ENCODE data around the gene FANCM. TPM values are rescaled to one million over a fixed set of nuclear protein-coding genes. Genes with fewer than 3 reads are reported as not detected.
"Not testable (repeated sequence)": the region's sequence is repeated elsewhere in the genome, so short reads cannot be mapped to it uniquely, and the experiment has no call there.

The FANCM gene
- total RNA-seq, 2 donors from 2014 or later = 11.9 to 13.5 TPM

GRCh38 chr14:45140661-45141187, 5.0 kb downstream of the FANCM start:
- DNase-seq (ENCODE audit: low spot score) = no peak
- H3K27me3 ChIP-seq (replicated peaks; ENCODE audit: insufficient read depth) = no peaks in the 10 kb centered on the region
- intact Hi-C loops (cut with DNase I) = no loop called here
- no peak for TF ChIP-seq POLR2A (IDR thresholded peaks at IDR 0.05)
- H3K27ac ChIP-seq = no peak overlapping the region
- no peaks in the 10 kb centered on the region for H3K36me3 ChIP-seq
- H3K4me3 ChIP-seq = no peak overlapping the region
- no peaks in the 10 kb centered on the region for H3K4me1 ChIP-seq (replicated peaks)
- H3K9me3 ChIP-seq = no peaks in the 10 kb centered on the region
- WGBS = 98% methylated on average over 6 of the region's 6 CpGs

- intact Hi-C loops (cut with DNase I); H3K4me3 ChIP-seq; H3K4me1 ChIP-seq (replicated peaks); H3K27ac ChIP-seq; H3K27me3 ChIP-seq (replicated peaks; ENCODE audit: insufficient read depth); DNase-seq (ENCODE audit: low spot score); H3K9me3 ChIP-seq; H3K36me3 ChIP-seq: not testable (repeated sequence)
- 87% methylated on average over 8 of the region's 8 CpGs for WGBS
These were observed 6.4 kb downstream of the FANCM start for GRCh38 chr14:45142083-45142482.

DNA sequence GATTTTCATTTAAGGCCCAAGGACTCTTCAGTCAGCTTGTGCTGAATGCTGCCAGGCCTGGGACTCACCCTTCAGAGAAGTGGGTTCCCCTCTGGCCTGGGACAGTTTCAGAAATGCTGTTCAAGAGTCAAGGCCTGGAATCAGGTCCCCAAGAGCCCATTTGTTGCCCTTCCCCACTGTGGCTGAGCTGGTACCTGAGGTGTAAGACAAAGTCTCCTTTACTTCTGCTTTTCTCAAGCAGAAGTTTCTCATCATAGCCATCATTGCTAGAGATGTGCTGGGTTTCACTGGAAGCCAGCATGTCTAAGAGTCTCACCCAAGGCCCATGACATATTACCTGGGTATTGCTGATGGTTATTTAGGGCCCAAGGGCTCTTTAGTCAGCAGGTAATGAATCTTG, 8.9 kb downstream of the FANCM start:
- H3K9me3 ChIP-seq = no peaks in the 10 kb centered on the region
- no peak overlapping the region for H3K27ac ChIP-seq
- DNase-seq (ENCODE audit: low spot score) = no peak
- no peaks in the 10 kb centered on the region for H3K4me1 ChIP-seq (replicated peaks)
- no peaks in the 10 kb centered on the region for H3K36me3 ChIP-seq
- no peak overlapping the region for H3K4me3 ChIP-seq
- no peak for TF ChIP-seq POLR2A (IDR thresholded peaks at IDR 0.05)
- TF ChIP-seq POLR2AphosphoS5 (IDR thresholded peaks at IDR 0.05) = no peak
- TF ChIP-seq, protein P1, sequence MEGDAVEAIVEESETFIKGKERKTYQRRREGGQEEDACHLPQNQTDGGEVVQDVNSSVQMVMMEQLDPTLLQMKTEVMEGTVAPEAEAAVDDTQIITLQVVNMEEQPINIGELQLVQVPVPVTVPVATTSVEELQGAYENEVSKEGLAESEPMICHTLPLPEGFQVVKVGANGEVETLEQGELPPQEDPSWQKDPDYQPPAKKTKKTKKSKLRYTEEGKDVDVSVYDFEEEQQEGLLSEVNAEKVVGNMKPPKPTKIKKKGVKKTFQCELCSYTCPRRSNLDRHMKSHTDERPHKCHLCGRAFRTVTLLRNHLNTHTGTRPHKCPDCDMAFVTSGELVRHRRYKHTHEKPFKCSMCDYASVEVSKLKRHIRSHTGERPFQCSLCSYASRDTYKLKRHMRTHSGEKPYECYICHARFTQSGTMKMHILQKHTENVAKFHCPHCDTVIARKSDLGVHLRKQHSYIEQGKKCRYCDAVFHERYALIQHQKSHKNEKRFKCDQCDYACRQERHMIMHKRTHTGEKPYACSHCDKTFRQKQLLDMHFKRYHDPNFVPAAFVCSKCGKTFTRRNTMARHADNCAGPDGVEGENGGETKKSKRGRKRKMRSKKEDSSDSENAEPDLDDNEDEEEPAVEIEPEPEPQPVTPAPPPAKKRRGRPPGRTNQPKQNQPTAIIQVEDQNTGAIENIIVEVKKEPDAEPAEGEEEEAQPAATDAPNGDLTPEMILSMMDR (IDR thresholded peaks at IDR 0.05) = no peak
- intact Hi-C loops (cut with DNase I) = no loop called here
- H3K27me3 ChIP-seq (replicated peaks; ENCODE audit: insufficient read depth) = no peaks in the 10 kb centered on the region

DNA sequence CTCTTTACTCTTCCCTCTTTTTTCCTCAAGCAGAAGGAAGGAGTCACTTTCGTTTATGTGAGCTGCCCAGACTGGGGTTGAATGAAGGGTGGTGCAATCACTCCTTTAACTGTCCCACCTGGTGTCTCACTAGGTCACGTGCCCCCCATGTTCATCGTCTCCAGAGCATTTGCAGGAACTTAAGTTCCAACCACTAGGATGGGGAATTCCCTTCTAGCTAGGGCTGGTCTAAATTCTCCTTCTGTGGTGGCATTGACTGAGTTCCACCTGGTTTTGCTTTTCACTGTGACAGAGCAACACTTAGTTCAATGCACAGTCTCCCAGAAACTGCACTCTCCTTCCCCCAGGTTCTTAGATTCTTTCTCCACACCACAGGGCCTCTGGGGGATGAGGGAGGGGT, 9.5 kb downstream of the FANCM start:
- TF ChIP-seq POLR2A (IDR thresholded peaks at IDR 0.05) = no peak
- no peak for TF ChIP-seq POLR2AphosphoS5 (IDR thresholded peaks at IDR 0.05)
- TF ChIP-seq, protein P1 (IDR thresholded peaks at IDR 0.05) = no peak
- WGBS = 96% methylated on average over 3 of the region's 3 CpGs
- intact Hi-C loops (cut with DNase I) = no loop called here
- no peaks in the 10 kb centered on the region for H3K27me3 ChIP-seq (replicated peaks; ENCODE audit: insufficient read depth)
- no peaks in the 10 kb centered on the region for H3K4me1 ChIP-seq (replicated peaks)
- no peaks in the 10 kb centered on the region for H3K36me3 ChIP-seq
- DNase-seq (ENCODE audit: low spot score) = no peak
- no peaks in the 10 kb centered on the region for H3K9me3 ChIP-seq
- H3K27ac ChIP-seq = no peak overlapping the region
- H3K4me3 ChIP-seq = no peak overlapping the region

DNA sequence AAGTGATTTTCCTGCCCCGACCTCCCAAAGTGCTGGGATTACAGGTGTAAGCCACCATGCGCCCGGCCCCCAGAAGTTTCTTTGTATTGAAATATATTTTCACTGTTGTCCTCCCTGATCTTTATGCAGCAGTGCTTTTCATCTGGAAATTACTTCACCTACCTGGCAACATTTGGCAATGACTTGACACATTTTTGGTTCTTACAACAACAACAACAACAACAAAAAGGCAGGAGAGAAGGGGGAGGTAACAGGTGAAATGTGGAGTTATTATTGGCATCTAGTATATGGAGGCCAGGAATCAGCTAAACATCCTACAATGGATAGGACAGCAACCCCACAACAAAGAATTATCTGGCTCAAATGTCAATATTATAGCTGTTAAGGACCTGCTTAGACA, 13.9 kb downstream of the FANCM start:
- no peak for DNase-seq (ENCODE audit: low spot score)
- H3K4me3 ChIP-seq = no peak overlapping the region
- H3K36me3 ChIP-seq = no peaks in the 10 kb centered on the region
- intact Hi-C loops (cut with DNase I) = no loop called here
- WGBS = 92% methylated on average over 3 of the region's 3 CpGs
- no peak overlapping the region for H3K27ac ChIP-seq
- H3K9me3 ChIP-seq = no peaks in the 10 kb centered on the region
- H3K4me1 ChIP-seq (replicated peaks) = no peaks in the 10 kb centered on the region
- H3K27me3 ChIP-seq (replicated peaks; ENCODE audit: insufficient read depth) = no peaks in the 10 kb centered on the region
- TF ChIP-seq, protein P1 (IDR thresholded peaks at IDR 0.05) = no peak
- TF ChIP-seq POLR2A (IDR thresholded peaks at IDR 0.05) (no peak), POLR2AphosphoS5 (IDR thresholded peaks at IDR 0.05) (no peak)

DNA sequence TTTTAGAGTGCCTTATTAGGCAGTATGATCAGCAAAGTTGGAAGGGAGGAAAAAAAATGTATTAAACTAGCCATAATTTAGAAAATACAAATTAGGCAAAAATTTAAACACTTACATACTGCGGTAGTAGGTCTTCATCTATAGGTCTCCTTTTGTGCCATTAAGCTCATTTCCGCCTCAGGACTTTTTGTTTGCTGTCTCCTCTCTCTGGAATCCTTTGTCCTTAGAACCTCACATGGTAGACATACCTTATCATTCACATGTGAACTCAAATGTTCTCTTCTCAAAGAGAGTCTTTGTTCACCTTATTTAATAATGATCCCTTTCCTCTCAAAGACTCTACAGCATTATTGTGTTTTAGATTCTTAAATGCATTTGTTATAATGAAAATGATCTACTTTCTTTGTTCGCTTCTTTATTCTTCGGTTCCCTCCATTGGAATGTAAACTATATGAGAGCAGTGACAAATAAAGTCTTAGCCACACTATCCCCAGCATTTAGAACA, 14.7 kb downstream of the FANCM start:
- intact Hi-C loops (cut with DNase I) = no loop called here
- H3K4me1 ChIP-seq (replicated peaks) = no peaks in the 10 kb centered on the region

More for the DNA sequence above, 14.7 kb downstream of the FANCM start:
- WGBS = 90% methylated on average over 4 of the region's 4 CpGs
- H3K36me3 ChIP-seq = no peaks in the 10 kb centered on the region
- no peak overlapping the region for H3K4me3 ChIP-seq
- no peak for TF ChIP-seq POLR2AphosphoS5 (IDR thresholded peaks at IDR 0.05)
- TF ChIP-seq POLR2A (IDR thresholded peaks at IDR 0.05) = no peak
- TF ChIP-seq, protein P1 (IDR thresholded peaks at IDR 0.05) = no peak
- H3K27me3 ChIP-seq (replicated peaks; ENCODE audit: insufficient read depth) = no peaks in the 10 kb centered on the region
- H3K9me3 ChIP-seq = no peaks in the 10 kb centered on the region
- H3K27ac ChIP-seq = no peak overlapping the region
- no peak for DNase-seq (ENCODE audit: low spot score)
